SK-N-SH (cell line): Measurements from ENCODE around the gene PANX2.

Experiments used
- MEF2A ChIP-seq: IDR thresholded peaks from 2 replicates; pipeline ENCODE4 v1.4.0; 2012; ENCODE audit warnings: low read depth, borderline replicate concordance
- TF ChIP-seq, protein P1 (sequence below): fragments of 200-600 bp; sonication (generic); IDR thresholded peaks from 2 replicates; pipeline ENCODE4 v1.6.1; 2017; ENCODE audit warnings: antibody characterized with exemption, mild to moderate bottlenecking, moderate library complexity

DNA sequence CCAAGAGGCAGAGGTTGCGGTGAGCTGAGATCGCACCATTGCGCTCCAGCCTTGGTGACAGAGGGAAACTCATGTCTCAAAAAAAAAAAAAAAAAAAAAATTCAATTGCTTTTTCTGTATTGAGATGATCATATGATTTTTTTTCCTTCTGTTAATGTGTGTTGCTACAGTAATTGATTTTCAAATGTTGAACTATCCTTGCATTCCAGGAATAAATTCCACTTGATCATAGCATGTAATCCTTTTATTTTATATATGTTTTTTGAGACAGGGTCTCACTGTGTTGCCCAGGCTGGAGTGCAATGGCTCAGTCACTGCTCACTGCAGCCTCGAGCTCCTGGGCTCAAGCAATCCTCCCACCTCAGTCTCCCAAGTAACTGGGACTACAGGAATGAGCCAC, 47.4 kb upstream of the PANX2 start:
- TF ChIP-seq, protein P1, sequence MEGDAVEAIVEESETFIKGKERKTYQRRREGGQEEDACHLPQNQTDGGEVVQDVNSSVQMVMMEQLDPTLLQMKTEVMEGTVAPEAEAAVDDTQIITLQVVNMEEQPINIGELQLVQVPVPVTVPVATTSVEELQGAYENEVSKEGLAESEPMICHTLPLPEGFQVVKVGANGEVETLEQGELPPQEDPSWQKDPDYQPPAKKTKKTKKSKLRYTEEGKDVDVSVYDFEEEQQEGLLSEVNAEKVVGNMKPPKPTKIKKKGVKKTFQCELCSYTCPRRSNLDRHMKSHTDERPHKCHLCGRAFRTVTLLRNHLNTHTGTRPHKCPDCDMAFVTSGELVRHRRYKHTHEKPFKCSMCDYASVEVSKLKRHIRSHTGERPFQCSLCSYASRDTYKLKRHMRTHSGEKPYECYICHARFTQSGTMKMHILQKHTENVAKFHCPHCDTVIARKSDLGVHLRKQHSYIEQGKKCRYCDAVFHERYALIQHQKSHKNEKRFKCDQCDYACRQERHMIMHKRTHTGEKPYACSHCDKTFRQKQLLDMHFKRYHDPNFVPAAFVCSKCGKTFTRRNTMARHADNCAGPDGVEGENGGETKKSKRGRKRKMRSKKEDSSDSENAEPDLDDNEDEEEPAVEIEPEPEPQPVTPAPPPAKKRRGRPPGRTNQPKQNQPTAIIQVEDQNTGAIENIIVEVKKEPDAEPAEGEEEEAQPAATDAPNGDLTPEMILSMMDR = no peak
- TF ChIP-seq MEF2A = no peak
